ENCODE results near the gene ZMYND11.
"Not testable (repeated sequence)": the region's sequence is repeated elsewhere in the genome, so short reads cannot be mapped to it uniquely, and the experiment has no call there.

Gene ZMYND11

GRCh38 chr10:251982-252582 lies 116.8 kb downstream of the ZMYND11 start:
- DNase-seq = no peak

GRCh38 chr10:260819-261429 lies 125.7 kb downstream of the ZMYND11 start:
- DNase-seq = peak in 1 of 2 donors; percentile 19

DNA sequence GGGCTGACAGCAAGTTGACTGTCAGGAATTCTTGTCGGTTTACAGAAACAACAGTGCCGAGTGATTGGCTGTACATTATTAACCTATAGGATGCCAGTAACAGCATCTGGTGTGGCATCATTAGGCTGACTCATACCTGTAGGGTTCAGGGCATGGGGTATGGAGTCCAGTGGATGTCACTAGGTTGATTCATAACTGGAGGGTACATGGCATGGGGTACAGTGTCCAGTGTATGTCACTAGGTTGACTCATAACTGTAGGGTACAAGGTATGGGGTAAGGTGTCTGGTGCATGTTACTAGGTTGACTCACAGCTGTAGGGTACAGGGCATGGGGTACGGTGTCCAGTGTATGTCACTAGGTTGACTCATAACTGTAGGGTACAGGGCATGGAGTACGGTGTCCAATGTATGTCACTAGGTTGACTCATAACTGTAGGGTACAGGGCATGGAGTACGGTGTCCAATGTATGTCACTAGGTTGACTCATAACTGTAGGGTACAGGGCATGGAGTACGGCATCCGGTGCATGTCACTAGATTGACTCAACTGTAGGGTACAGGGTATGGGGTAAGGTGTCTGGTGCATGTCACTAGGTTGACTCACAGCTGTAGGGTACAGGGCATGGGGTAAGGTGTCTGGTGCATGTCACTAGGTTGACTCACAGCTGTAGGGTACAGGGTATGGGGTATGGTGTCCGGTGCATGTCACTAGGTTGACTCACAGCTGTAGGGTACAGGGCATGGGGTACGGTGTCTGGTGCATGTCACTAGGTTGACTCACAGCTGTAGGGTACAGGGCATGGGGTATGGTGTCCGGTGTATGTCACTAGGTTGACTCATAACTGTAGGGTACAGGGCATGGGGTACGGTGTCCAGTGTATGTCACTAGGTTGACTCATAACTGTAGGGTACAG lies 129.2 kb downstream of the ZMYND11 start:
- not testable (repeated sequence) for DNase-seq

GRCh38 chr10:265074-265440 lies 129.8 kb downstream of the ZMYND11 start:
- not testable (repeated sequence) for DNase-seq

- not testable (repeated sequence) for DNase-seq
Measured at GRCh38 chr10:265816-266588, 130.7 kb downstream of the ZMYND11 start.

DNA sequence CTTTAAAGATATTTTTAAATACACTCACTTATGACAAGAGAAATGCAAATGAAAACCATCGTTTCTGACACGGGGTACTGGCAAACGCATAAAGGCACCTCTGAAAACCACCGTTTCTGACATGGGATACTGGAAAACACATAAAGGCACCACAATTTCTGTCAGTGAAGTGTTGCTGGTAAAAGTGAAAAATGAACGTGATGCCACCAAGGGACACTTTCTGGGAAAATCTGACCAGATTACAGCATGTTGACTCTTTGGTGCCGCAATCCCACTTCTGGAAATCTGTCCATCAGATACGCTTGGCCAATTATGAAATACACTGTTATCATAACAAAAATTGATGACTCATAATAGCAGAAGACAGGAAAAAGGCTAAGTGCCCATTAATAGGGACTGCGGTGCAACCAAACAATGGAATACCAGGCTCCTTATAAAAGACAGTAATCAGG lies 131.7 kb downstream of the ZMYND11 start:
- no peak for DNase-seq

DNA sequence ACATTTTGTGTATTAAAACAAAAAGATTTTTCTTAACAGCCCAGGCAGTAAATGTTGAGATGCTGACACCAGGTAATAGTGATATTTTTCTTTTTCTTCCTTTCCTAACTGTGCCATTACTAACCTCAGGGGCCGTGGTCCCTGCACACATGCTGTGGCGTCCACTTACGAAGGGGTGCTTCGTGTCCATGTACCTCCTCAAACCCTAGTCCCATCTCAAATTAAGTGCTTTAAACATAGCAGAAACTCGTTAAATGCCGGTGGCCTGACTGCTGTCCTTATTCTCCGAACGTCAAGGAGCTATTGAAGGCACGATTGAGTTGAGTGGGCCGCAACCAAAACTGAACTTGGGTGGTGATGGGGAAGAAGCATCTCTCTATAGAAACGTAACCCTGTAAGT lies 132.4 kb downstream of the ZMYND11 start:
- DNase-seq = no peak

DNA sequence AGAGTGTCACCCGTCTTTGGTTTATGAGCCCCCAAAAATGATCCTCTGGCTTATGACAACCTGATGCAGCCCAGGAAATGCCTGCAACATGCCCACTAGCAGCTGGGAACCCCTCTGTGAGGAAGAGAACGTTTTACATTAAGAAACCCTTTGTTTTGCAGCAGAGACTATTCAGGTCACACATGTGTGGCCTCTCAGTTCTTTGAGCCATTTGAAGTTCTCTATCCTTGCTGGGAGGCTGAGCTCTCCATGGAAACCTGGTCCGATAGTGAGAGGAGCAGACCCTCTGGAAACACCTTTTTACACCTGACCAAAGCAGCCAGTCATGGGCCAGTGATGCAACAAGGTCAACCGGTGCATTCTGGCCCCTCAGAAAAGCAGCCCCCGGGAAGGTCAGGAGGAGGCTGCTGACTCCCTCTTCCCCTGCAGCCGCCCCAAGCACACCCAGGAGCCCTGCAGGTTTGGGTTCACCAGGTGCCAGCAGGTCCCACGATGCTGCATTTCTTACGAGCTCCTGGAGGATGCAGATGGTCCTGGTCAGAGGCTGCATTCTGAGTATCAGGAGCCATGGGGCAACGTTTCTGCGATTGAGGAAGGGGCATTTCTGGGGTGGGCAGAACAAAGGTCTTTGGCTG lies 134.3 kb downstream of the ZMYND11 start:
- no peak for DNase-seq

DNA sequence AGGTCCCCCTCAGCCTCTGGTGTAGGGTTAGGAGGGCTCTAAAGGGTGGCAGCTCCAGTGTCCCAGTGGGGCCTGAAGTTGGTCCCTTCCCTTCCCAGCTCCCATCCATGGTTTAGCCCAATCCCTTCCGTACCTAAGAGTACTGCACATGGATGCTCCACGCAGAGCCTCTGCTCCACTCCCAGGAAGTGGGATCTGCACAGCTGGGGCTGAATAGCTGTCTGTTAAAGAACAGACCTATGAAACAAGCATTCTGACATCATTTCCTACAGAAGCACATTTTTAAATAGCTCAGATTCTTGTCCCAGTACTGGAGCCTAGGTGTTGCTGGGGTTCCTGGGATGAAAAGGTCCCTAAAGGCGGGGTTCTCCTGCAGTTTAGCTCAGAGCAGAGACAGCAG lies 135.9 kb downstream of the ZMYND11 start:
- no peak for DNase-seq

DNA sequence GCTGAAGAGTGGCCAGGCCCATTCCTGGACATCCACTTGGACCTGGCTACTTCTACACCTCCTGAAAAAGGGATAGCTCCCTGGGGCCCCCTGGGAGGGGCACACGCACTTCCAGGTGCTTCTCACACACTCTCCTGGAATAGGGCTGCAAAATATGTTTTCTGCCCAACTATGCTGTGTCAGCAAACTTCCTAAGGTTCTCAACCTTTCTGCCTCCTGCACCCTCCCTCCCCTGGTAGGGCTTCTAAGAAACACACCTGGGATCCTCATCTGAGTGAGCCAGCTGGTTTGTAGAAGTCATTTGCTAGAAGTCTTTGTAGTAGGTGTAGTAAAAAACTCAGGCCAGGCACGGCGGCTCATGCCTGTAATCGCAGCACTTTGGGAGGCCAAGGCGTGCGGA lies 136.5 kb downstream of the ZMYND11 start:
- no peak for DNase-seq

GRCh38 chr10:273088-273487 lies 137.8 kb downstream of the ZMYND11 start:
- no peak for DNase-seq

DNA sequence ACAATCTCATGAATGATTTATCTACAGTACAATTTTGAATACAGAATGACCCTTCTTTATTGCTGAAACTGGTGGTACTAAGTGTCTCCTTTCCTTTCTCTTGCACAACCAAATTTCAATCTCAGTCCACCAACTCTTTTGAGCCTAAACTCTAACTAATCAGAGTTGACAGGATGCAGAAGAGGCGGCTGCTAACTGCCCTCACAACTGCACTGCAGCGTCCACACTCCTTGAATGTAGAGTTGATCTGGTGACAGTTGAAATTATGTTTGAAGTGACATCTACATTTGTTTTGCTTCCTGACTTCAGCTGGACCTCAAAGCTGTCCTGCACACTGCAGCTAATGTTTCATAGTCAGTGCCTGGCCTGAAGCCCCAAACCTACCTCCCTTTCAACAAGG lies 139.6 kb downstream of the ZMYND11 start:
- no peak for DNase-seq

DNA sequence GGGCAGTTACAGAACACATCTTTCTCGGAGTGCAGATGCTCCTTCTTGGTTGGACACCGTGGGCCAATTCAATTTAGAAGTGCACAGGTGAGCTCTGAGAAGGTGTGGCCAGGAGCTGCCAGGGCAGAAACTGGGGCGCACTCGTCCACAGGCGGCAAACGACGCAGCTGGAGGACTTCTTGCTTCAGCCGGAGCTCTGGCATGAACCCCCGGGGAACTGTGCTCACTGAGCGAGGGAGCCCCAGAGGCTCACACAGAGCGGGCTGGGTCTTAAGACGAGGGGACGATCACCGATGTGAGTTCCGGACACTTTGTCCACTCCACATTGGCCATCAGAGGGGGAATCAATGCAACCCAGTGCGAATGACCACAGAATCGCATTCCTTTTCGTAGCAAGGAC lies 140.4 kb downstream of the ZMYND11 start:
- DNase-seq = no peak

- DNase-seq = no peak
Measured at GRCh38 chr10:277963-278362, 142.7 kb downstream of the ZMYND11 start.

GRCh38 chr10:278707-279106 lies 143.5 kb downstream of the ZMYND11 start:
- DNase-seq = no peak

GRCh38 chr10:279232-279631 lies 144.0 kb downstream of the ZMYND11 start:
- no peak for DNase-seq

DNA sequence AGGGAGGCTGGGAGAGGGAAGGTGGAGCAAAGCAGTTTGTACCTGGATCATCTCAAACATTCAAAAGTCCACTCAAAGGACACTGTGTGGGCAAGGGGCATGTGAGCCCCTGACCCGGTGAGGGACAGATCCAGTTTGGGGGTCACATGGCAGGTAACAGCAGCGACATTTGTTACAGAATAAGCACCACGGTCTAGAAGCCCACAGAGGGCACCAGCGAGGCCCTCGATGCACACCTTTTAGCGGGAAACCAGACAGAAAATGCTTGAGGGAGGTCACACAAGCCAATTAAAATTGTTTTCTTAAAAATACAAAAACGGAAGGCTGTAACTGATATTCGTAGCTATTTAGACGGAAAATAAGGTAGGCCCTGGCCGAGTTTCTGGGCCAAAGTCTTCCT lies 144.4 kb downstream of the ZMYND11 start:
- no peak for DNase-seq

DNA sequence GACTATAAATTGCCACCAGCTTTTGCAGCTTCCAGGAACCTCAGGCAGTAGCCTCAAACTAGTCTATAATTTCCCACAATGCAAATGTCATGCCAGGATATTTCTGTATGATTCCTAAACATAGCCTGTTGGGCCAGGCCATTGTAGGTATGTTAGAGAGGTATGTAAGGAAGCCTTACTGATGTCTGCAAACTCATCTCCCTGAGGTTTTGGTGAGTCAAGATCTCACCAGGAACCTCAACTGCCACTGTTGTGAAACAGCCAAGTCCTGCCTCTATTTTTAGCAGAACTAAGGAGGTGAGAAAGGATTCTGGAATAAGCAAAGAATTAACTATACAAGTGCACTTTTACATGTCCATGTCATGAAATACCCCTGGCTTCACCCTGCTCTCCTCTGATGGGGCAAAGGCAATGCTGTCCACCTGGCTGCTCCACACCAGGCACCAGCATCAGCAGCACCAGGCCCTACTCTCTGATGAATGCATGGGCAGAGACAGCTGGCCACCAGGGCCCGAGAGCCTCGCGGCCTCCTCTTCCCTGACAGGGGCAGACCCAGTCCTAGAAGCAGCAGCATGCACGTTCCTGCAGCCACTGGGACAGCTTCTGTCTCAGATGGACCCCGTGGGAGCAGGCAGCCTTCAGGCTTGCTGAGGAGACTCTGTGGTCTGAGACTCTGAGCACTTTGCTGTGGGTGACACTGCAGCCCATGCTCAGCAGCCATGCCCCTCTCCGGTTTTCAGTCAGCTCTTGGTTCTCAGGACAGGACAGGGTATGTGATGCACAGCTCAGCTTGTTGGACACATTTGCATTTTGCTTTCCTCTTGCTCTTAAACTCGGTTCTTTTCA lies 147.3 kb downstream of the ZMYND11 start:
- DNase-seq = no peak

GRCh38 chr10:283140-283479 lies 147.9 kb downstream of the ZMYND11 start:
- no peak for DNase-seq

- DNase-seq = peak in 1 of 2 donors; percentile 16
Measured at GRCh38 chr10:283916-284356, 148.7 kb downstream of the ZMYND11 start.

- no peak for DNase-seq
Measured at GRCh38 chr10:285216-285615, 150.0 kb downstream of the ZMYND11 start.

Measured in inflammatory macrophage (primary cell).